ENCODE results near the gene ADRA2C.

Gene ADRA2C

DNA sequence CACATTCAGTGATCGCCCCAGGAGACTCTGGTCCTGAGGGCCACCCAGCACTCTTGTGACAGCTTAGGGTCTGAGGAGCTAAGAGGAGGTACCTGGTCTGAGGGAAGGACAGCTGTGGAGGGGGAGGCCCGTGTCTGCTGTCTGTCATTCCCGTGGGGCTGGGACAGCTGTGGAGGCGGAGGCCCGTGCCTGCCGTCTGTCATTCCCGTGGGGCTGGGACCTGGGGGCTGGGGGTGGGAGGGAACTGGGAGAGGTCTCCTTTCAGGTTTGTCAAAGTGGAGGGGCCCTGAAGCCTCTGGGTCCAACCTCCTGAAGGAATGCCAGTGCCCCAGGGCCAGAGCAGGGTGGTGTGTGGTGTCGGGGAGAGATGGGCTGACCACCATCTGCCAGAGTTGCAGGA lies 45.0 kb upstream of the ADRA2C start:
- DNase-seq (ENCODE audit: low read depth), result no peak
- TF ChIP-seq, protein P1, sequence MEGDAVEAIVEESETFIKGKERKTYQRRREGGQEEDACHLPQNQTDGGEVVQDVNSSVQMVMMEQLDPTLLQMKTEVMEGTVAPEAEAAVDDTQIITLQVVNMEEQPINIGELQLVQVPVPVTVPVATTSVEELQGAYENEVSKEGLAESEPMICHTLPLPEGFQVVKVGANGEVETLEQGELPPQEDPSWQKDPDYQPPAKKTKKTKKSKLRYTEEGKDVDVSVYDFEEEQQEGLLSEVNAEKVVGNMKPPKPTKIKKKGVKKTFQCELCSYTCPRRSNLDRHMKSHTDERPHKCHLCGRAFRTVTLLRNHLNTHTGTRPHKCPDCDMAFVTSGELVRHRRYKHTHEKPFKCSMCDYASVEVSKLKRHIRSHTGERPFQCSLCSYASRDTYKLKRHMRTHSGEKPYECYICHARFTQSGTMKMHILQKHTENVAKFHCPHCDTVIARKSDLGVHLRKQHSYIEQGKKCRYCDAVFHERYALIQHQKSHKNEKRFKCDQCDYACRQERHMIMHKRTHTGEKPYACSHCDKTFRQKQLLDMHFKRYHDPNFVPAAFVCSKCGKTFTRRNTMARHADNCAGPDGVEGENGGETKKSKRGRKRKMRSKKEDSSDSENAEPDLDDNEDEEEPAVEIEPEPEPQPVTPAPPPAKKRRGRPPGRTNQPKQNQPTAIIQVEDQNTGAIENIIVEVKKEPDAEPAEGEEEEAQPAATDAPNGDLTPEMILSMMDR (IDR thresholded peaks at IDR 0.05; ENCODE audit: low read length, missing control alignments), result no peak
- no peak overlapping the region for H3K4me3 ChIP-seq (replicated peaks; ENCODE audit: low read depth, low read length)

DNA sequence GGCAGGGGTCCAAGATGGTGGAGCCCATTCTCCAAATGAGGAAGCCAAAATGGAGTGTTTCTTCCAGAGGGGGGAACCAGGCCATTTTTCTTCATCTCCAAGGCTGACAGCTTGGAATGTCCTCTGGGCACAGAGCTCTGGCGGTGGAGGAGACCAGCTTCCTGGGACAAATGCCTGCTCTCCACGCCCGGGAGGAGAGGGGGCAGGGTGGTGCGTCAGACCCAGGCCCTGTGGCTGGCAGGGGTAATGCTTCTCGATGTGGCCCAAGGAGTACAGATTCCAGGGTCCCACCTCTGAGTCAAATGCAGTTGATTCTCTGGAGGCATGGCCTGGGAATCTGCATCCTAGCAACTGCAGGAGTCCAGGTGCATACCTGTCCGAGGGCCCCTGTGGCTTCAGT lies 44.6 kb upstream of the ADRA2C start:
- no peak for DNase-seq (ENCODE audit: low read depth)
- TF ChIP-seq, protein P1 (IDR thresholded peaks at IDR 0.05; ENCODE audit: low read length, missing control alignments), result no peak

DNA sequence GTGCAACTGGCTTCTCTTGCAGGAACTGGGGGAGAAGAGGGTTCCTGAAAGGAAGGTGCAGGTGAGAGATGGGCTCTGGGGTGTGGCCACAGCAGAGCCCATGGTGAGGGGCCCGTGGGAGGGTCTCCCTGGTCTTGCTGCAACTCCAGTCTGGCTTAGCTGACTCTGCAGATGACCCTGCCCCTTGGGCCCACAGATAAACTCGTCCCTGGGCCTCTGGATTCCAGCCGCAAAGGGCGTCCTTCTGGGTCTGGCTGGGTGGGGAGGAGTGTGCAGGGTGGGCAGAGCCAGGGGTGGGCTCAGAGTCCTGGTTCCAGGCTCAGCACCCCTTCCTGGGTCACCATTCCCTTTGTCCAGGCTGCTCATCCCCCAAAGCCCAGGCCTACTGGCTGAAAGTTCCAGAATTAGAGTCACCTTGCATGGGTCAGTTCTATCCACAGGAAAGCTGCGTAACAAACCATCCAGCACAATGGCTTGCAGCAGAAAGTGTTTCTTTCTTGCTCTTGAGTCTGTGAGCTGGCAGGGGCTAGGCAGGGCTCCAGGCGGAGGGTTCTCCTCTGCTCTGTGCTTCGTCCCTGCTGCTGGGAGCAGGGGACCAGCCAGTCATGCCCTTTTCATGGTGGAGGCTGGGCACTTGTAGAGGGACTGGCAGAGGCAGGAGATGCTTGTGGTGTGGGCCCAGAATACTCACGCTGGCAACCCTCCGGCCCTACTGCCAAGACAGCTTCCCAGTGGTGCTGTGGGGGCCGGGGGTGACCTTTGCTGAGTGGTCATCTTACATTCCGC lies 43.5 kb upstream of the ADRA2C start:
- TF ChIP-seq, protein P1 (IDR thresholded peaks at IDR 0.05; ENCODE audit: low read length, missing control alignments), result no peak
- DNase-seq (ENCODE audit: low read depth), result no peak
- no peak overlapping the region for H3K4me3 ChIP-seq (replicated peaks; ENCODE audit: low read depth, low read length)

More for the DNA sequence above, 44.6 kb upstream of the ADRA2C start:
- no peak overlapping the region for H3K4me3 ChIP-seq (replicated peaks; ENCODE audit: low read depth, low read length)

DNA sequence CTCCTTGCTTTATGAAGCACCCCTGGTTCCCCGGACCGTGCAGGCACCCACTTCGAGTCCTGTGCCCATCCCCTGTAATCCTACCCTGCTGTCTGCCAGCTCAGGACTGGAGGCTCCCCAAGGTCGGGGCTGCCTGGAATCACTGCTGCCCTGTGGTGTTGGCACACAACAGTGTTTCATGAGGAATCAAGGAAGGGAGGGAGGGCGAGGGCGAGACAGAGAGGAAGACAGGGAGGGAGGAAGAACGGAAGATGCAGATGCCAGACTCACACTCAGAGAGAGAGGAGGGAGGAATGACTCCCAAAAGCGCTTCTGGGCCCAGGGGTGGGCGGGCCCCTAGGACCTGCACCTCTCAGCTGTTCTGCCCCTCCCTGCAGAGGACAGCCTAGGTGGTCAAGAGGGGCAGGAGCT lies 42.9 kb upstream of the ADRA2C start:
- H3K4me3 ChIP-seq (replicated peaks; ENCODE audit: low read depth, low read length), result no peak overlapping the region
- no peak for DNase-seq (ENCODE audit: low read depth)
- TF ChIP-seq, protein P1 (IDR thresholded peaks at IDR 0.05; ENCODE audit: low read length, missing control alignments), result no peak

DNA sequence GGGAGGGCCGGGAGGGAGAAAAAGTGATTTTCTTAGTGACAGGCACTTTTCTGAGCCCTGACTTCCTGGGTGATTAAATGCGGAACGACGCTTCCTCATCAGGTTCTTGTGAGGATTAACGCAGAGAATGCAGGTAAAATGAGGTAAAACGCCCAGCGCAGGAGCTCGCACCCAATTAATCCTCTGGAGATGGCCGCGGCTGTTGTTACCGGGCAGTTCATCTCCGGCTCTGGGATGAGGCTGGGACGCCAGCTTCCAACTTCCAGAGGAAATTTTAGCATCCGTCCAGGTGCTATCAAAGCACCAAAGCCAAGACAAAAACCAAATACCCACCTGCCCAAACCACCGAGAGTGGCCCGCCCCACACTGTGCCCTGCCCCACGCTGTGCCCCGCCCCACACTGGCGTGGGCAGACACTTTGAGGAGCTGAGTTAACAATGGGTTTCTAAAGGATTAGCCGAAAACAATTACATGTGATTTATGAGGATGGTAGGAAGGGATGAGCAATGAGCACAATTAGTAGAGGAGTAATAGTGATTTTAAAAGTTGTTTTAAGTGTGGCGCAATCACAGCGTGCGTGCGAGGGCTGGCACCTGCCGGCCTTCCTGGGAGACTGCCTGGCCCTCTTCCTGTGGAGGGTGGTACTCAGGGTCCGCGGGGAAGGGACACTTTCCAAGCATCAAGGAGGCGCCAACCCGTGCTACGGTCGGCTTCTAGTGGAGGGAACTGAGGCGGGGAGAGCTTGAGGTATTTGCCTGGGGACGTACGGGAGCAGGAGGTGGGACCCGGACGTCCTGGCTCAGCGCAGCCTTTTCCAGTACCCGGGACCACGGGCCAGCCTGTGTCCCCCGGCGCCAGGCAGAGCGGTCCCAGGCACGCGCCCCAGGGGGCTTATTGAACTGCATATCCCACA lies 41.6 kb upstream of the ADRA2C start:
- no peak overlapping the region for H3K4me3 ChIP-seq (replicated peaks; ENCODE audit: low read depth, low read length)
- DNase-seq (ENCODE audit: low read depth), result no peak
- TF ChIP-seq, protein P1 (IDR thresholded peaks at IDR 0.05; ENCODE audit: low read length, missing control alignments), result no peak

DNA sequence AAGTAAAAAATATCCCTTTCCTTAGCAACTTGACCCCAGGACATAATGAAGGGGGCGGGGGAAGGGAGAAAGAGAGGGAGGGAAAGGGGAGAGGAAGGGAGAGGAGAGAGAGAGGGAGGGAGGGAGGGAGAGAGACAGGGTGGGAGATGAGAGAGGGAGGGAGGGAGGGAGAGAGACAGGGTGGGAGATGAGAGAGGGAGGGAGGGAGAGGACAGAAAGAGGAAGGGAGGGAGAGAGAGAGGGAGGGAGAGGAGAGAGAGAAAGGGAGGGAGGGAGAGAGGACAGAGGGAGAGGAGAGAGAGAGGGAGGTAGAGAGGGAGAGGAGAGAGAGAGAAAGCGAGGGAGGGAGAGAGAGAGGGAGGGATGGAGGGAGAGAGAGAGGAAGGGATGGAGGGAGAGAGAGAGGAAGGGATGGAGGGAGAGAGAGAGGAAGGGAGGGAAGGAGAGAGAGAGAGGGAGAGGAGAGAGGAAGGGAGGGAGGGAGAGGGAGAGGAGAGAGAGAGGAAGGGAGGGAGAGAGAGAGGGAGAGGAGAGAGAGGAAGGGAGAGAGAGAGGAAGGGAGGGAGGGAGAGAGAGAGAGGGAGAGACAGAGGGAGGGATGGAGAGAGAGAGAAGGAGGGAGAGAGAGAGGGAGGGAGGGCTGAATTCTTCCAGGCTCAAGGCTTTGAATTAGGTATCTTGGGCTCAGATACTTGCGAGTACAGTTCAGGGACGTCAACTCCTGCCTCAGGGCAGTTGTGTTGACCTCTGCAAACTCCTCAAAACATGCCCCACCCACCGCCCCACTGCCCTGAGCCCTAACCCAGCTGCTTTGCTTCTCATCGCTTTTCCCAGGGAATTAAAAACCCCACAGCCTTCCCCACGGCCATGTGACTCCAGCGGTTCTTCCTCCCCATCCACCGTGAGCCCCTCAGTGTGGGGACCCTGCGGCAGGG lies 40.0 kb upstream of the ADRA2C start:
- TF ChIP-seq, protein P1 (IDR thresholded peaks at IDR 0.05; ENCODE audit: low read length, missing control alignments), result no peak
- H3K4me3 ChIP-seq (replicated peaks; ENCODE audit: low read depth, low read length), result no peak overlapping the region
- DNase-seq (ENCODE audit: low read depth), result no peak
